RWPE2 (cell line): ENCODE results near the gene PSME4.
A peak's percentile ranks its signal among the peaks of the same experiment; 100 is the strongest.

Experiments used
- ATAC-seq: fragments of 200-7000 bp; cut with Tn5 transposase; 3 replicates; pipeline ENCODE4 v1.9.1; 2021; ENCODE audit warnings: low read depth
- DNase-seq: peaks from one replicate; pipeline ENCODE4 v3.0.0-alpha.2; 2020; ENCODE audit warnings: low spot score
- H3K27ac ChIP-seq: fragments of 450-650 bp; 2 replicates; pipeline ENCODE4 v1.5.1; 2017; ENCODE audit warnings: mild to moderate bottlenecking; ENCODE audit not compliant: poor library complexity, severe bottlenecking
- H3K27me3 ChIP-seq: fragments of 250-450 bp; sonication (Bioruptor Pico); 2 replicates; pipeline ENCODE4 v1.5.1; 2021; ENCODE audit warnings: mild to moderate bottlenecking, moderate library complexity; ENCODE audit not compliant: insufficient read depth, poor library complexity, severe bottlenecking
- H3K36me3 ChIP-seq: fragments of 250-450 bp; sonication (Bioruptor Pico); 2 replicates; pipeline ENCODE4 v1.5.1; 2020; ENCODE audit warnings: low read depth, mild to moderate bottlenecking, moderate library complexity
- H3K4me1 ChIP-seq: fragments of 250-450 bp; sonication (Bioruptor Pico); 2 replicates; pipeline ENCODE4 v1.5.1; 2021; ENCODE audit warnings: mild to moderate bottlenecking, moderate library complexity; ENCODE audit not compliant: insufficient read depth, poor library complexity, severe bottlenecking
- H3K4me3 ChIP-seq: fragments of 250-450 bp; sonication (Bioruptor Pico); 2 replicates; pipeline ENCODE4 v1.5.1; 2021; ENCODE audit warnings: mild to moderate bottlenecking, moderate library complexity; ENCODE audit not compliant: severe bottlenecking
- H3K9me3 ChIP-seq: fragments of 250-450 bp; sonication (Bioruptor Pico); 2 replicates; pipeline ENCODE4 v1.5.1; 2021; ENCODE audit warnings: mild to moderate bottlenecking, moderate library complexity; ENCODE audit not compliant: severe bottlenecking
- CTCF ChIP-seq: fragments of 450-650 bp; IDR thresholded peaks from one replicate; pipeline ENCODE4 v1.5.1; 2017; ENCODE audit warnings: mild to moderate bottlenecking, moderate library complexity; ENCODE audit not compliant: poor library complexity, severe bottlenecking

Gene PSME4

GRCh38 chr2:53861824-53862223, 109.0 kb downstream of the PSME4 start:
- no peak for TF ChIP-seq CTCF
- DNase-seq (no peak), ATAC-seq (no peak)
- H3K36me3 ChIP-seq: peaks cover 24% of the 10 kb centered on the region
- no peaks in the 10 kb centered on the region for H3K27me3 ChIP-seq
- H3K4me1 ChIP-seq: peaks cover 4% of the 10 kb centered on the region
- no peaks in the 10 kb centered on the region for H3K9me3 ChIP-seq
- no peak overlapping the region for H3K27ac ChIP-seq
- H3K4me3 ChIP-seq: no peak overlapping the region

DNA sequence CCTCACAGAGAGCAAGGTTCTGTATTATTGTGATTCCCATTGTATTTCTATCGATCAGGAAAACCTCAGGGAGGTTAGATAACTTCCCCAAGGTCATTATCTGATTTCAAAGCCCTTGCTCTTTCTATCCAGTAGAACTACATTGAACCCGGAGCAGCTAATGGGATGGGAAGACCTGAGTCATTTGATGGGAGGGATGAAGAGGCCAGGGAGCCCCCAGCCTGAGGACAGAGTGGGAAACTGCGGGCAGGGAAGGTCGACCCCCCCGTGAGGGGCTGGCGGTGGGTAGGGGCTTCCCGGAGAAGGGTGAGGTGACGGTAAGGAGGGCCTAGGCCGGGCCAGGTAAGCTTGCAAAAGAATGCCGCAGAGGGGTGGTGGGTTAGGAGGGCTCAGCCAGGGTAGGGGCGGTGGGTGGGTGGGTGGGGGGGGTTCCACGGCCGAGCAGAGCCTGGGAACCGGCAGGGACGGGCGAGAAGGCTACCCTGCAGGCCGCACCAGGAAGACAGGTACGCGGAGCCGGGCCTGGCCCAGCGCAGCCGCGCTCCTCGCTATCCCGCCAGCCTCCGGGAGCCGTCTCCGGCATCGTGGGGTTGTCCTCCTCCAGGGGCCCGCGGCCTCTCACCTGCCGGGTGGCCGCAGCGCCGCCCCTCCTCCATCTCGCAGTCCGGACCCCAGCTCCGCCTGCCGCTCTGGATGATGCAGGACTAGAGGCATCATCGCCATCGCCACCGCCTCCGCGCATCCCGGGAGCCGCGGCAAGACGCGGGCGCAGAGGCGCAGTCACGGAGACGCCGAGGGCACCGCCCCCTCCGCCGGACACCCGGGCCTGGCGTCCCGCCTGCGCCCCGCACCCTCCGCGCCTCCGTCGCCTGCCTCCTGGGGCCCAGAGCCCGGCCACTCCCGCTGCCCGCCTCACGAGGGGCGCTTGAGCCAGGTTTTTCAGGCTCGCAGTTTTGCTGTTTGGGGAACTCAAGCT, 111.3 kb downstream of the PSME4 start, which contains the start of gene GPR75:
TSS of gene GPR75 (minus strand) at position 762 of the 976 bp plus-strand sequence. CDS start 5,211 bp downstream, outside the sequence.
- Histone ChIP-seq H3K27me3 (no peaks in the 10 kb centered on the region), H3K27ac (no peak within 1 kb of the TSS), H3K36me3 (peaks cover under 1% of the 10 kb centered on the region; the same call in 1 of the 2 replicates), H3K9me3 (no peaks in the 10 kb centered on the region), H3K4me3 (peak within 1 kb of the TSS; percentile 42), H3K4me1 (peaks cover 4% of the 10 kb centered on the region)
- TF ChIP-seq CTCF: no peak
- ATAC-seq (peak; percentile 82), DNase-seq (peak; percentile 58)

DNA sequence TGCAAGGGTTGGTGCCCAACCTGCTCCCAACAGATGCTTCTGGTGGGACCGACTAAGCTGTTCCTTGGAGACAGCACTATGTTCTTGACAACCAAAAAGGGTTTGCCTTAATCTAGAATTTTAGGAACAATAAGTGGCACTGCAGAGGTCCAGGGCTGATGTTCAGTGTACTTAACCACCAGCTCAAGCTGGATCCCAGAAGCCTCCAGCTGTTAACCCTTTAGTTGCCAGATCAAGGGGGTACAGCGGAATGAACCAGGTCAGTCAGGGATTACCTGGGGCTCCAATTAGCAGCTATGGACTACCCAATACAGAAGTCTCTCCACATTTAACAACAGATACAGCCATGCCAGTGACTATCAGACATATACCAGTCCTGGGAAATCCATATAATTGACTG, 114.5 kb downstream of the PSME4 start:
- Histone ChIP-seq H3K36me3 (no peaks in the 10 kb centered on the region; the same call in 1 of the 2 replicates), H3K4me3 (no peak overlapping the region), H3K4me1 (peaks cover 4% of the 10 kb centered on the region), H3K9me3 (no peaks in the 10 kb centered on the region), H3K27me3 (no peaks in the 10 kb centered on the region), H3K27ac (no peak overlapping the region)
- DNase-seq: no peak
- no peak for ATAC-seq
- no peak for TF ChIP-seq CTCF

GRCh38 chr2:53854678-53855077, 116.1 kb downstream of the PSME4 start:
- Histone ChIP-seq H3K4me1 (no peaks in the 10 kb centered on the region), H3K4me3 (no peak overlapping the region), H3K36me3 (no peaks in the 10 kb centered on the region; the same call in 1 of the 2 replicates), H3K27me3 (no peaks in the 10 kb centered on the region), H3K27ac (no peak overlapping the region), H3K9me3 (no peaks in the 10 kb centered on the region)
- no peak for TF ChIP-seq CTCF
- ATAC-seq (no peak), DNase-seq (no peak)
